Spleen (tissue), 7 donors: ENCODE data around the gene GNB1L.

ENCODE experiments used
- CTCF ChIP-seq, 11 experiments: fragments of 200-600 bp in 7 of 11; fragments of 450-650 bp in 4 of 11; sonication (generic) in 4 of 11; IDR thresholded peaks in 8 of 11; conservative IDR thresholded peaks in 3 of 11; 1 replicate in 7 of 11; 2 replicates in 4 of 11; pipeline versions ENCODE4 v1.4.0 to v1.8.0; 2016 to 2021; ENCODE audit warnings: antibody characterized with exemption in 11 of 11, inconsistent platforms in 4 of 11, mild to moderate bottlenecking in 1 of 11
- POLR2A ChIP-seq, 3 donors: fragments of 450-650 bp; IDR thresholded peaks; one replicate each; pipeline ENCODE4 v1.5.1; 2017; ENCODE audit warnings: antibody characterized with exemption in 3 of 3, mild to moderate bottlenecking in 1 of 3
- POLR2AphosphoS5 ChIP-seq, 3 donors: sonication (generic); formaldehyde crosslinking; IDR thresholded peaks; one replicate each; pipeline ENCODE4 v1.5.1; 2017; ENCODE audit warnings: antibody characterized with exemption in 3 of 3
- donor health status: DM: no; HTN: no; CAD: no; lungs with moderate emphysema.
- donor health status: DM: no; HTN: no; CAD: no.
- donor health status: DM: no; HTN: no; CAD: no.

- TF ChIP-seq POLR2AphosphoS5 (IDR thresholded peaks at IDR 0.05), result no peak
- no peak for TF ChIP-seq CTCF (IDR thresholded peaks at IDR 0.05 in 8 of 11, conservative IDR thresholded peaks at IDR 0.05 in 3 of 11)
- TF ChIP-seq POLR2A (IDR thresholded peaks at IDR 0.05), result no peak
Measured at GRCh38 chr22:19832476-19833108, 22.1 kb downstream of the GNB1L start.
